Heart right ventricle (tissue), 16 donors: Measurements from ENCODE around the gene RNF115. TPM values are rescaled to one million over a fixed set of nuclear protein-coding genes. Genes with fewer than 3 reads are reported as not detected.

Experiments used
- ATAC-seq, 8 donors: fragments of 200-7000 bp; cut with Tn5 transposase; one replicate each; pipeline ENCODE4 v1.9.1; 2020; ENCODE audit warnings: mild to moderate bottlenecking in 8 of 8, moderate library complexity in 8 of 8, moderate number of reproducible peaks in 1 of 8
- DNase-seq, 2 donors: peaks; one replicate each; pipeline ENCODE4 v3.0.0-alpha.2; 2020
- H3K27ac ChIP-seq, 10 donors: fragments of 200-600 bp; sonication (generic) in 2 of 10; one replicate each; pipeline versions ENCODE4 v1.5.0 to v1.8.0; 2020 to 2022; ENCODE audit warnings: mild to moderate bottlenecking in 3 of 10
- H3K27me3 ChIP-seq, 7 donors: fragments of 200-600 bp; one replicate each; pipeline ENCODE4 v1.8.0; 2021 to 2022; ENCODE audit warnings: mild to moderate bottlenecking in 2 of 7
- H3K36me3 ChIP-seq, 9 donors: fragments of 200-600 bp; sonication (generic) in 1 of 9; one replicate each; pipeline versions ENCODE4 v1.5.0 to v1.8.0; 2020 to 2022; ENCODE audit warnings: mild to moderate bottlenecking in 2 of 9
- H3K4me1 ChIP-seq, 9 donors: fragments of 200-600 bp; sonication (generic) in 1 of 9; one replicate each; pipeline versions ENCODE4 v1.5.0 to v1.8.0; 2020 to 2022; ENCODE audit warnings: mild to moderate bottlenecking in 4 of 9
- H3K4me3 ChIP-seq, 10 donors: fragments of 200-600 bp; sonication (generic) in 2 of 10; one replicate each; pipeline versions ENCODE4 v1.5.0 to v1.8.0; 2020 to 2022; ENCODE audit warnings: mild to moderate bottlenecking in 7 of 10, moderate library complexity in 2 of 10
- H3K9me3 ChIP-seq, 11 donors: fragments of 200-600 bp in 10 of 11; sonication (generic) in 2 of 11; one replicate each; pipeline versions ENCODE4 v1.5.0 to v1.8.0; 2013 to 2022; ENCODE audit warnings: mild to moderate bottlenecking in 2 of 11, control low read depth in 1 of 11, moderate library complexity in 1 of 11
- CTCF ChIP-seq, 9 donors: fragments of 200-600 bp; sonication (generic) in 2 of 9; IDR thresholded peaks; one replicate each; pipeline versions ENCODE4 v1.5.0 to v1.8.0; 2021 to 2022; ENCODE audit warnings: antibody characterized with exemption in 9 of 9, mild to moderate bottlenecking in 5 of 9, moderate library complexity in 1 of 9
- WGBS, 2 donors: extraction: QIAGEN DNeasy Blood & Tissue Kit; methylation state at CpG; one replicate each; pipeline ENCODE4 v1.1.7; 2013; ENCODE audit warnings: inconsistent platforms in 1 of 2; 5-methylcytosine and 5-hydroxymethylcytosine counted together
- intact Hi-C, 10 donors: fragments of 100-400 bp; cut with DNase I; formaldehyde crosslinking; loops; one replicate each; pipeline versions ENCODE4 v1.11.1 to v1.14.2; 2022
- microRNA-seq, 2 donors: library from miRNA; unstranded; fragments of <30 nt; microRNA quantifications; one replicate each; pipeline ENCODE4 v1.2.0, GENCODE V29; 2021
- polyA plus RNA-seq, 2 donors: library from polyadenylated mRNA; stranded (reverse); fragments of 200-250 nt; gene quantifications; one replicate each; pipeline ENCODE4 v1.2.3, GENCODE V29; 2013
- total RNA-seq, 10 donors: library from RNA; stranded (reverse); fragmentation: NEBNext Ultra II Directional in 3 of 10; extraction: Animal tissue kit (Norgen Biotek cat#: 25700) in 3 of 10; gene quantifications; one replicate each; pipeline versions ENCODE4 v1.2.1 to v1.2.4, GENCODE V29; 2021 to 2023
- donor health status: Arrhythmogenic right ventricular cardiomyopathy.
- donor health status: ischemic (EF 13 %, LVEDD 7.1; RV severe dilation, severe dysfunction).
- donor health status: healthy with polysubstance abuse.
- donor health status: DM: no; HTN: yes; CAD: no.
- donor health status: DM: no; HTN: no; CAD: no.
- donor health status: ischemic (EF 25% LVEDD 6.9; RV normal size, moderate dysfunction).
- donor health status: ischemic (EF 25% LVEDD 5.7; RV mildly dilated, moderate dysfunction).
- donor health status: healthy.
- donor health status: DM: yes; HTN: yes; CAD: no.
- donor health status: Ischemic cardiomyopathy.
- donor health status: ischemic (EF 35%, LVEDD 5.7; RV mildly dilated, moderate dysfunction).
- donor health status: nonischemic (EF 11% LVEDD 7.7; RV severe dilation, severe dysfunction).
- donor health status: DM: yes; HTN: yes; CAD: no.
- donor health status: PGD.
- donor health status: ischemic (EF 29% LVEDD 5.4; RV normal size, mild dysfunction).
- donor health status: nonischemic (EF 23%, LVEDD 6.1; RV moderate dilation, normal function).

RNF115 gene
- total and polyA plus RNA-seq, 12 donors, result 12.8 to 99.0 (median 48.9) TPM

DNA sequence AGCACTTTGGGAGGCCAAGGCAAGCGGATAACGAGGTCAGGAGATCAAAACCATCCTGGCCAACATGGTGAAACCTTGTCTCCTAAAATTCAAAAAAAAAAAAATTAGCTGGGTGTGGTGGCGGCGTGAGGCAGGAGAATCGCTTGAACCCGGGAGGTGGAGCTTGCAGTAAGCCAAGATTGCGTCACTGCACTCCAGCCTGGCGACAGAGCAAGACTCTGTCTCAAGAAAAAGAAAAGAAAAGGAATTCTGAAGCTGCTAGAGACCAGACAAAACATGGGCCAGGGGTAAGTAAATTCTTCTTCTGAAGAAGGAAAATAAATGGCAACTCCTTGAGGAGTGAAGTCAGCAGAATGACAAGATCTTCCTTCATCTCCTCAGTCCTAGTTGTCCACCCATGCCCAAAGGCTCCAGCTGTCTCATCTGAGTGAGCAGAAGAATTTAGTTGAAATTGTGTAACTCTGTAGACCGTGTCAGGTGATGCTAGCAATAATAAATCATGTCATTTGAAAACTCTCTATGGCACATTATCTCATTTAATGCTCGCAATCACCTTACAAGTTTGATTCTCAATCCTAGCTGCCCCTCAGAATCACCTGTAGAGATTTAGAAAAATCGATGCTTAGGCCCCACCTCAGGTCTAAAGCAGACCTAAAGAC, 131.0 kb downstream of the RNF115 start:
- no peak for DNase-seq
- TF ChIP-seq CTCF (IDR thresholded peaks at IDR 0.05), result no peak
- Histone ChIP-seq H3K27me3 (no peaks in the 10 kb centered on the region), H3K4me1 (peaks cover 0 to 19% (median 0%) of the 10 kb centered on the region in 9 donors), H3K4me3 (no peak overlapping the region), H3K9me3 (no peaks in the 10 kb centered on the region), H3K36me3 (no peaks in the 10 kb centered on the region), H3K27ac (no peak overlapping the region)
- no peak for ATAC-seq
- intact Hi-C loops, result no loop called here
- WGBS, 2 donors, result 92 to 95% methylated on average over 11 of the region's 11 CpGs

GRCh38 chr1:145690587-145691558, 133.0 kb downstream of the RNF115 start:
- Histone ChIP-seq H3K4me3 (no peak overlapping the region), H3K4me1 (peaks cover 0 to 19% (median 0%) of the 10 kb centered on the region in 9 donors), H3K27ac (peak overlapping the region in 1 of 10 donors; percentile 53), H3K36me3 (no peaks in the 10 kb centered on the region), H3K27me3 (no peaks in the 10 kb centered on the region), H3K9me3 (no peaks in the 10 kb centered on the region)
- WGBS, 2 donors, result 79 to 83% methylated on average over 5 of the region's 5 CpGs
- no peak for TF ChIP-seq CTCF (IDR thresholded peaks at IDR 0.05)
- DNase-seq (no peak), ATAC-seq (no peak)
- intact Hi-C loops, result no loop called here

DNA sequence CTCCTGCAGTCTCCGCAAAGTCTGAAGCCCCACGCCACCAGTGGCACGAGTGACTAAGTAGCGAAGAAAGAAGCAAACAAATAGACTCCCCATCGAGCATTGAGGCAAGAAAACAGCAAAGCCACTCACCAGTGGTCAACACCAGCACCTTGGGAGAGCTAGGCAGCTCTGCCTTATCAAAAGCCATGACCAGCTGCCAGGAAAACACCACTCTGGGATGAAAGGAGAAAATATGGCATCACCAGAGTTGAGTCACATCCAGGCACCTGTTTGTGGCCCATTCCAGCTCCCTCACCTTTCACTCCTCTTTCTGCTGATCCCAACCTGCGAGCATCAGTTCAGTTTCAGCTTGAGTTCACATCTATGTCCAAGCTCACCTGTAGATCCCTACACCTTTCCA, 134.0 kb downstream of the RNF115 start:
- Histone ChIP-seq H3K27me3 (no peaks in the 10 kb centered on the region), H3K36me3 (no peaks in the 10 kb centered on the region), H3K4me3 (no peak overlapping the region), H3K4me1 (peaks cover 0 to 19% (median 0%) of the 10 kb centered on the region in 9 donors), H3K9me3 (no peaks in the 10 kb centered on the region), H3K27ac (no peak overlapping the region)
- WGBS, 2 donors, result 97 to 98% methylated on average over 6 of the region's 6 CpGs
- intact Hi-C loops, result no loop called here
- DNase-seq, result no peak
- no peak for TF ChIP-seq CTCF (IDR thresholded peaks at IDR 0.05)
- ATAC-seq, result no peak

GRCh38 chr1:145688924-145689323, 135.0 kb downstream of the RNF115 start:
- WGBS, 2 donors, result 93 to 97% methylated on average over 6 of the region's 6 CpGs
- ATAC-seq, result no peak

More at GRCh38 chr1:145688924-145689323, 135.0 kb downstream of the RNF115 start:
- no peak overlapping the region for H3K4me3 ChIP-seq
- peaks cover 0 to 19% (median 0%) of the 10 kb centered on the region in 9 donors for H3K4me1 ChIP-seq
- no peak overlapping the region for H3K27ac ChIP-seq
- TF ChIP-seq CTCF (IDR thresholded peaks at IDR 0.05), result no peak
- no peak for DNase-seq
- no peaks in the 10 kb centered on the region for H3K27me3 ChIP-seq
- intact Hi-C loops, result no loop called here
- no peaks in the 10 kb centered on the region for H3K9me3 ChIP-seq
- no peaks in the 10 kb centered on the region for H3K36me3 ChIP-seq

Small RNA genes within 50 kb of the gene (microRNA-seq; reads per million reads assigned to microRNA genes)
- gene MIR6736, result 0 reads per million in 2 donors

Other genes with a start within 250 kb of the RNF115 start
- 10 to 100 TPM in 4 of 10 donors, 1 to 10 TPM in 6; 6.9 to 13.5 (median 9.3) TPM for gene GPR89A, start 216.1 kb downstream of the RNF115 start, total RNA-seq
- gene GPR89A, start 216.1 kb downstream of the RNF115 start, polyA plus RNA-seq, result 10 to 100 TPM in 1 of 2 donors, 1 to 10 TPM in 1; 7.3 to 14.5 TPM
- 1 to 10 TPM in 1 of 10 donors, under 1 TPM in 2, not detected in 7; 0.44 to 2.0 (median 0.47) TPM for gene PDZK1, start 116.7 kb downstream of the RNF115 start, total RNA-seq
- gene PDZK1, start 116.7 kb downstream of the RNF115 start, polyA plus RNA-seq, result under 1 TPM; 0.17 to 0.44 TPM
- gene CD160, start 104.6 kb downstream of the RNF115 start, total RNA-seq, result under 1 TPM in 2 of 10 donors, not detected in 8; 0.18 to 0.58 TPM
- under 1 TPM in 1 of 2 donors, not detected in 1; 0.03 TPM for gene CD160, start 104.6 kb downstream of the RNF115 start, polyA plus RNA-seq
- gene POLR3C, start 105 bp upstream of the RNF115 start, total RNA-seq, result 10 to 100 TPM; 11.8 to 18.1 (median 16.1) TPM
- 10 to 100 TPM in 1 of 2 donors, 1 to 10 TPM in 1; 8.0 to 11.3 TPM for gene POLR3C, start 105 bp upstream of the RNF115 start, polyA plus RNA-seq
- 1 to 10 TPM; 1.8 to 4.9 (median 3.6) TPM for gene NUDT17, start 21.5 kb upstream of the RNF115 start, total RNA-seq
- 1 to 10 TPM in 1 of 2 donors, under 1 TPM in 1; 0.75 to 4.0 TPM for gene NUDT17, start 21.5 kb upstream of the RNF115 start, polyA plus RNA-seq
- 10 to 100 TPM; 12.6 to 21.0 (median 15.0) TPM for gene PIAS3, start 35.0 kb upstream of the RNF115 start, total RNA-seq
- 10 to 100 TPM; 19.9 to 28.7 TPM for gene PIAS3, start 35.0 kb upstream of the RNF115 start, polyA plus RNA-seq
- 1 to 10 TPM in 1 of 10 donors, under 1 TPM in 9; 0.28 to 1.2 (median 0.56) TPM for gene ANKRD35, start 61.8 kb upstream of the RNF115 start, total RNA-seq
- 1 to 10 TPM in 1 of 2 donors, under 1 TPM in 1; 0.80 to 2.1 TPM for gene ANKRD35, start 61.8 kb upstream of the RNF115 start, polyA plus RNA-seq
- 1 to 10 TPM; 1.1 to 3.2 (median 1.6) TPM for gene ITGA10, start 86.0 kb upstream of the RNF115 start, total RNA-seq
- 1 to 10 TPM; 1.9 to 4.2 TPM for gene ITGA10, start 86.0 kb upstream of the RNF115 start, polyA plus RNA-seq
- gene PEX11B, start 94.6 kb upstream of the RNF115 start, total RNA-seq, result 10 to 100 TPM; 20.4 to 26.3 (median 23.0) TPM
- gene PEX11B, start 94.6 kb upstream of the RNF115 start, polyA plus RNA-seq, result 10 to 100 TPM; 17.7 to 24.5 TPM
- 10 to 100 TPM; 55.5 to 90.5 (median 67.4) TPM for gene RBM8A, start 103.4 kb upstream of the RNF115 start, total RNA-seq
- 100 to 1,000 TPM in 1 of 2 donors, 10 to 100 TPM in 1; 34.5 to 151 TPM for gene RBM8A, start 103.4 kb upstream of the RNF115 start, polyA plus RNA-seq
- 10 to 100 TPM; 21.2 to 30.0 (median 24.5) TPM for gene LIX1L, start 133.9 kb upstream of the RNF115 start, total RNA-seq
- gene LIX1L, start 133.9 kb upstream of the RNF115 start, polyA plus RNA-seq, result 1 to 10 TPM; 7.1 to 9.4 TPM
- 1 to 10 TPM in 6 of 10 donors, under 1 TPM in 4; 0.66 to 1.5 (median 1.0) TPM for gene ANKRD34A, start 140.5 kb upstream of the RNF115 start, total RNA-seq
- 1 to 10 TPM in 1 of 2 donors, under 1 TPM in 1; 0.88 to 1.7 TPM for gene ANKRD34A, start 140.5 kb upstream of the RNF115 start, polyA plus RNA-seq
- 10 to 100 TPM; 30.9 to 44.7 (median 38.5) TPM for gene POLR3GL, start 140.6 kb upstream of the RNF115 start, total RNA-seq
- 10 to 100 TPM; 44.2 to 64.5 TPM for gene POLR3GL, start 140.6 kb upstream of the RNF115 start, polyA plus RNA-seq
- 1,000 to 10,000 TPM in 2 of 10 donors, 100 to 1,000 TPM in 8; 544 to 1,142 (median 777) TPM for gene TXNIP, start 172.5 kb upstream of the RNF115 start, total RNA-seq
- gene TXNIP, start 172.5 kb upstream of the RNF115 start, polyA plus RNA-seq, result 100 to 1,000 TPM; 231 to 681 TPM
- 100 to 1,000 TPM in 1 of 10 donors, 10 to 100 TPM in 9; 26.8 to 115 (median 76.5) TPM for gene HJV, start 197.6 kb upstream of the RNF115 start, total RNA-seq
- 10 to 100 TPM in 1 of 2 donors, under 1 TPM in 1; 0.52 to 18.8 TPM for gene HJV, start 197.6 kb upstream of the RNF115 start, polyA plus RNA-seq